SK-N-SH (cell line): ENCODE data around the gene EIF1. TPM values are rescaled to one million over a fixed set of nuclear protein-coding genes. Genes with fewer than 3 reads are reported as not detected.

Source experiments
- CTCF ChIA-PET: fragments of 300-600, 350-600 bp; formaldehyde crosslinking; extraction: SDS; loops from one replicate; lab custom pipeline; 2021; lab: Yijun Ruan, JAX
- POLR2A ChIA-PET: fragments of 350-600 bp; sonication (Branson Sonifier 250); formaldehyde crosslinking; extraction: SDS; loops from one replicate; lab custom pipeline; 2020; ENCODE audit warnings: antibody characterized with exemption, inconsistent platforms; lab: Yijun Ruan, JAX
- DNase-seq: peaks from one replicate; pipeline ENCODE4 v3.0.0; 2012
- H2AFZ ChIP-seq: fragments of 200-600 bp; sonication (generic); 2 replicates; pipeline ENCODE4 v1.8.1; 2016; ENCODE audit warnings: antibody characterized with exemption, mild to moderate bottlenecking, low read depth
- H3F3A ChIP-seq: fragments of 200-600 bp; sonication (generic); replicated peaks from 2 replicates; pipeline ENCODE3; 2016; ENCODE audit warnings: antibody characterized with exemption, mild to moderate bottlenecking; ENCODE audit not compliant: insufficient read depth
- H3K27ac ChIP-seq, 2 experiments: fragments of 200-500 bp in 1 of 2; fragments of 200-600 bp in 1 of 2; sonication (Bioruptor generic) in 1 of 2; sonication (generic), shearing (Covaris generic) in 1 of 2; 2 replicates each; pipeline versions ENCODE4 v1.5.1 to v1.6.1; 2014 to 2016; ENCODE audit warnings: low read depth in 2 of 2, inconsistent platforms in 1 of 2, low read length in 1 of 2, mild to moderate bottlenecking in 1 of 2, mixed read lengths in 1 of 2
- H3K27me3 ChIP-seq: fragments of 200-600 bp; sonication (generic), shearing (Covaris generic); 2 replicates; pipeline ENCODE4 v1.6.1; 2016; ENCODE audit warnings: mixed run types; ENCODE audit not compliant: insufficient read depth
- H3K36me3 ChIP-seq, 2 experiments: fragments of 200-500 bp in 1 of 2; fragments of 200-600 bp in 1 of 2; sonication (Bioruptor generic) in 1 of 2; sonication (generic) in 1 of 2; replicated peaks in 1 of 2; 2 replicates each; pipeline versions ENCODE3 to v1.5.1; 2014 to 2016; ENCODE audit warnings: low read length in 1 of 2, mild to moderate bottlenecking in 1 of 2; ENCODE audit not compliant: insufficient read depth in 2 of 2, control insufficient read depth in 1 of 2
- H3K4me1 ChIP-seq, 2 experiments: fragments of 200-500 bp in 1 of 2; fragments of 200-600 bp in 1 of 2; sonication (Bioruptor generic) in 1 of 2; sonication (generic), shearing (Covaris generic) in 1 of 2; 2 replicates each; pipeline versions ENCODE4 v1.5.1 to v1.6.1; 2014 to 2016; ENCODE audit warnings: low read depth in 1 of 2, low read length in 1 of 2, mixed run types in 1 of 2; ENCODE audit not compliant: insufficient read depth in 2 of 2, control insufficient read depth in 1 of 2
- H3K4me2 ChIP-seq: fragments of 200-600 bp; sonication (generic), shearing (Covaris generic); 2 replicates; pipeline ENCODE4 v1.6.1; 2017; ENCODE audit warnings: mixed run types
- H3K4me3 ChIP-seq, 2 experiments: fragments of 200-500 bp in 1 of 2; fragments of 200-600 bp in 1 of 2; sonication (Bioruptor generic) in 1 of 2; sonication (generic), shearing (Covaris generic) in 1 of 2; 2 replicates each; pipeline versions ENCODE4 v1.5.1 to v1.8.1; 2014 to 2016; ENCODE audit warnings: low read depth in 2 of 2, inconsistent platforms in 1 of 2, low read length in 1 of 2, mild to moderate bottlenecking in 1 of 2, mixed read lengths in 1 of 2, moderate library complexity in 1 of 2
- H3K79me2 ChIP-seq: fragments of 200-600 bp; sonication (generic); 2 replicates; pipeline ENCODE4 v1.8.1; 2017; ENCODE audit warnings: mild to moderate bottlenecking; ENCODE audit not compliant: insufficient read depth
- H3K9ac ChIP-seq: fragments of 200-600 bp; sonication (generic); 2 replicates; pipeline ENCODE4 v1.6.1; 2017; ENCODE audit warnings: mixed run types
- H3K9me2 ChIP-seq: fragments of 200-600 bp; sonication (generic); 2 replicates; pipeline ENCODE4 v1.6.1; 2017; ENCODE audit warnings: mixed run types
- H3K9me3 ChIP-seq: fragments of 200-600 bp; sonication (generic); 2 replicates; pipeline ENCODE4 v1.6.1; 2017; ENCODE audit warnings: mixed run types, mild to moderate bottlenecking, moderate library complexity
- H4K20me1 ChIP-seq: fragments of 200-600 bp; sonication (generic); 2 replicates; pipeline ENCODE4 v1.6.1; 2017; ENCODE audit warnings: mild to moderate bottlenecking, mixed run types; ENCODE audit not compliant: insufficient read depth
- CTCF ChIP-seq: fragments of 200-600 bp; sonication (generic); IDR thresholded peaks from 2 replicates; pipeline ENCODE4 v1.6.1; 2017; ENCODE audit warnings: antibody characterized with exemption, mild to moderate bottlenecking, moderate library complexity
- EP300 ChIP-seq, 2 experiments: IDR thresholded peaks; 2 replicates each; pipeline versions ENCODE4 v1.4.0 to v1.6.1; 2012; ENCODE audit warnings: borderline replicate concordance in 1 of 2, low read depth in 1 of 2, low read length in 1 of 2
- FOXJ3 ChIP-seq: sonication (generic); formaldehyde crosslinking; IDR thresholded peaks from 2 replicates; pipeline ENCODE4 v1.5.1; 2020; ENCODE audit warnings: mild to moderate bottlenecking, missing genetic modification reagents
- FOXM1 ChIP-seq: IDR thresholded peaks from 2 replicates; pipeline ENCODE4 v1.4.0; 2012; ENCODE audit warnings: low read depth, mild to moderate bottlenecking
- GATA2 ChIP-seq: sonication (generic); formaldehyde crosslinking; IDR thresholded peaks from 2 replicates; pipeline ENCODE4 v1.5.0; 2020; ENCODE audit warnings: mild to moderate bottlenecking, missing genetic modification reagents
- NRF1 ChIP-seq: IDR thresholded peaks from 2 replicates; pipeline ENCODE4 v1.6.1; 2012; ENCODE audit warnings: low read depth, mild to moderate bottlenecking, low read length
- PBX3 ChIP-seq: IDR thresholded peaks from 2 replicates; pipeline ENCODE4; 2012
- POLR2AphosphoS5 ChIP-seq: IDR thresholded peaks from 2 replicates; pipeline ENCODE4 v1.6.1; 2012; ENCODE audit warnings: low read depth, low read length
- RAD21 ChIP-seq: IDR thresholded peaks from 2 replicates; pipeline ENCODE4 v1.6.1; 2012; ENCODE audit warnings: mild to moderate bottlenecking, low read length
- RCOR1 ChIP-seq: fragments of 150-350 bp; IDR thresholded peaks from 2 replicates; pipeline ENCODE4 v1.6.1; 2017; ENCODE audit warnings: antibody characterized with exemption, low read length
- RFX5 ChIP-seq: IDR thresholded peaks from 2 replicates; pipeline ENCODE4 v1.6.1; 2012; ENCODE audit warnings: mild to moderate bottlenecking, improper control_type of control experiment, low read length
- TAF1 ChIP-seq: IDR thresholded peaks from 2 replicates; pipeline ENCODE4 v1.6.1; 2012; ENCODE audit warnings: low read depth, mild to moderate bottlenecking, low read length, moderate library complexity, borderline replicate concordance
- WGBS: methylation state at CpG from one replicate; pipeline ENCODE4 v1.1.6; 2017; ENCODE audit warnings: low lambda C conversion rate; 5-methylcytosine and 5-hydroxymethylcytosine counted together
- polyA plus RNA-seq, 3 experiments: library from polyadenylated mRNA; depleted of rRNA; stranded (reverse); fragments of >200 nt; gene quantifications; 2 replicates each; pipeline ENCODE4 v1.2.3, GENCODE V29; 2012

Gene EIF1
- polyA plus RNA-seq, 1 of the 3 experiments (the other 2 are of a cell fraction) = 300 TPM

GRCh38 chr17:41711669-41712400 lies 23.1 kb downstream of the EIF1 start, which contains the start of gene GAST (continued):
- TF ChIP-seq CTCF (no peak), FOXJ3 (CRISPR knock-in tag) (no peak), FOXM1 (no peak), GATA2 (CRISPR knock-in tag) (no peak), RAD21 (no peak)

DNA sequence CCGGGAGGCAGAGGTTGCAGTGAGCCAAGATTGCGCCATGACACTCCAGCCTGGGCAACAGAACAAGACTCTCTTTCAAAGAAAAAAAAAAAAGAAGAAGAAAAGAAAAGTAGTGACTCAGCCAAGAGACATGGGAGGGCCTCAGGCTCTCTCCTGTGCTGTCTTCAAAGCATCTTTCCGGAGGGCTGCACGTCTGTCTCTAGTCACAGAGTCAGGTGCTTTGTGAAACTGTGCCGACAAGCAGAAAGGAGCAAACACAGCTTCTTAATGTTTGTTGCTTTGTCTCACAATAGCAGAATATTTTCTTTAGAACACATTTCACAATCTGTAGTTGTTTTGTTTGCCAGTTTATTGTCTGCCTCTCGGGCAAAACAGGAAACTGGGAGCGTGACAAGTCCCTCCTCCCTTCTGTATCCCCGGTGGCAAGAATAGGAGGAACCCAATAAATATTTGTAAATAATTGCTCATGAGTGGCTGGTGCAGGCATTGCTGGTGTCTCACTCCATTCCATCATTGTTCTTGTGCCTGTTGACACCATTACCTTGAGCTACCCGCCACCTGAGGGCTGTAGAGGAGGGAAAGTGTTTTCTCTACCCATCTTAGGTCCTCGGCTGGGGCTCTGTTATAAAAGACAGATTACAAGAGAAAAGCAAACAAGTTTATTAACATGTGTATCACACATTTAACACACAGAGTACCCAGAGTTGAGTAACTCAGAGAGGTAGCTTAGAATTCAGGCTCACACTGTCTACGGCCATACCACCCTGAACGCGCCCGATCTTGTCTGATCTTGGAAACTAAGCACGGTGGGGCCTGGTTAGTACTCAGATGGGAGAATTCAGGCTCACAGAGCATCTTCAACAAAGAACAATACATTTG lies 29.0 kb downstream of the EIF1 start:
- H3K79me2 ChIP-seq = no peaks in the 10 kb centered on the region
- H3K9me2 ChIP-seq = no peaks in the 10 kb centered on the region
- no peaks in the 10 kb centered on the region for H4K20me1 ChIP-seq
- no peak overlapping the region for H2AFZ ChIP-seq
- POLR2A ChIA-PET = interaction anchor here (1.1 to 1.2 kb wide), 2 partner anchors 25 to 28 kb away, joined by 3 read pairs; no protein-coding TSS in a partner anchor
- 75% methylated on average over 15 of the region's 15 CpGs for WGBS
- H3K36me3 ChIP-seq = no peaks in the 10 kb centered on the region
- no peak for TF ChIP-seq CTCF
- no peak for TF ChIP-seq POLR2AphosphoS5
- no peak for TF ChIP-seq FOXJ3 (CRISPR knock-in tag)
- no peak for TF ChIP-seq RFX5
- no peak for TF ChIP-seq TAF1
- no peak for TF ChIP-seq NRF1
- no peak for TF ChIP-seq PBX3
- no peak for TF ChIP-seq RCOR1
- no peak for TF ChIP-seq EP300 (IDR thresholded peaks at IDR 0.05; ENCODE audit: borderline replicate concordance in 1 of 2, low read depth in 1 of 2, low read length in 1 of 2)
- H3K9ac ChIP-seq = no peak overlapping the region
- no peaks in the 10 kb centered on the region for H3K4me1 ChIP-seq
- H3K27ac ChIP-seq = no peak overlapping the region
- H3K4me3 ChIP-seq = no peak overlapping the region
- H3K9me3 ChIP-seq = no peaks in the 10 kb centered on the region
- no peak overlapping the region for H3K4me2 ChIP-seq
- CTCF ChIA-PET = interaction anchor here (1.2 to 2.2 kb wide), 3 partner anchors 22 to 94 kb away, joined by 3 to 11 read pairs (median 4); partner anchors contain the start of gene P3H4
- DNase-seq = no peak
- no peaks in the 10 kb centered on the region for H3K27me3 ChIP-seq
- no peaks in the 10 kb centered on the region for H3F3A ChIP-seq
